Central memory CD8-positive, alpha-beta T cell (primary cell): Measurements from ENCODE around the gene MRAP2.
"Not testable (repeated sequence)": the region's sequence is repeated elsewhere in the genome, so short reads cannot be mapped to it uniquely, and the experiment has no call there.

Experiments used
- ATAC-seq: fragments of 150-1000 bp; cut with Tn5 transposase; replicated peaks from 2 replicates; pipeline ENCODE4 v1.10.0; 2022; ENCODE audit warnings: mild to moderate bottlenecking, moderate FRiP score, moderate number of reproducible peaks; ENCODE audit not compliant: poor library complexity, severe bottlenecking; ENCODE audit errors: extremely low read depth
- DNase-seq, 2 donors: peaks; one replicate each; pipeline ENCODE4 v3.0.0; 2021; ENCODE audit warnings: low spot score in 2 of 2
- H3K27ac Mint-ChIP-seq: one replicate; pipeline ENCODE4 v1.8.0; 2022; ENCODE audit warnings: low read depth, mild to moderate bottlenecking, moderate library complexity, mixed read lengths
- H3K27me3 Mint-ChIP-seq: one replicate; pipeline ENCODE4 v1.8.0; 2022; ENCODE audit warnings: mixed read lengths
- H3K36me3 Mint-ChIP-seq: one replicate; pipeline ENCODE4 v1.8.0; 2022; ENCODE audit warnings: mild to moderate bottlenecking, moderate library complexity, mixed read lengths; ENCODE audit not compliant: insufficient read depth
- H3K4me1 Mint-ChIP-seq: one replicate; pipeline ENCODE4 v1.8.0; 2022; ENCODE audit warnings: mixed read lengths
- H3K4me3 Mint-ChIP-seq: one replicate; pipeline ENCODE4 v1.8.0; 2022; ENCODE audit warnings: mild to moderate bottlenecking, moderate library complexity, mixed read lengths
- H3K9me3 Mint-ChIP-seq: one replicate; pipeline ENCODE4 v1.8.0; 2022; ENCODE audit warnings: mixed read lengths

The MRAP2 gene

DNA sequence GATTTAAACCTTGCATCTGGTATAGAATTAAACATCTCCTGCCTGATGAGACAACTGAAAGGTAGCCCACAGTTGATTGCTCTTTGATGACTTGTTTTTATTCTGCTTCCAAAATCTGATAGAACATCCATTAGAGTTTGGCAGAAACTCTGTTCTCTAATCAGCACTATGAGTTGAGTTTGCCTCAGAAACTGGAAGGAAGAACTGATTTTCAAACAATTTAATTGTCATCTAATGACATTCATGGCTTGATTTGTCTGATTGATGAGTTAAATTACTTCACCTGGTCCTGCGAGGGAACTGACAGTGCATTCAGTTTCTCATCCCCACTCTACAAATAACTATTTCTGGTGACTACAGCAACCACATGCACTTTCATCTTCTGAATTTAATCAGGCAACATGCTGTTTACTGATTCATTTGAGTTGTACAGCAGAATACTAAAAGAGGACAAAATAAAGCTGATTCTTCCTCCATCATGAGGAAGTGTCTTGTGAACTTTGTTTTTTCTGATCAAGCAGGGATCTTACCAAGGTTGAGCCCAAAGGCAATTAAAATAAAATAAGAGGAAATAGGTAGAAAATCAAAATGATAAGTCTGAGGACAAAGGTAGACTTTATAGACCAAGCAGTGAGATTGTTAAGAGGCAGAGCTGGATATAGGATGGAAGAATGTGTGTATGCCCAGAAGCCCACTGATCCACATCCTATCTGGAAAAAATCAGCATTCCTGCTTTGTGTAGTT lies 15.7 kb upstream of the MRAP2 start:
- ATAC-seq (no peak), DNase-seq (no peak)
- no peaks in the 10 kb centered on the region for H3K27me3 Mint-ChIP-seq
- no peak overlapping the region for H3K4me3 Mint-ChIP-seq
- H3K36me3 Mint-ChIP-seq, result no peaks in the 10 kb centered on the region
- no peak overlapping the region for H3K27ac Mint-ChIP-seq
- H3K4me1 Mint-ChIP-seq, result no peaks in the 10 kb centered on the region
- H3K9me3 Mint-ChIP-seq, result no peaks in the 10 kb centered on the region

DNA sequence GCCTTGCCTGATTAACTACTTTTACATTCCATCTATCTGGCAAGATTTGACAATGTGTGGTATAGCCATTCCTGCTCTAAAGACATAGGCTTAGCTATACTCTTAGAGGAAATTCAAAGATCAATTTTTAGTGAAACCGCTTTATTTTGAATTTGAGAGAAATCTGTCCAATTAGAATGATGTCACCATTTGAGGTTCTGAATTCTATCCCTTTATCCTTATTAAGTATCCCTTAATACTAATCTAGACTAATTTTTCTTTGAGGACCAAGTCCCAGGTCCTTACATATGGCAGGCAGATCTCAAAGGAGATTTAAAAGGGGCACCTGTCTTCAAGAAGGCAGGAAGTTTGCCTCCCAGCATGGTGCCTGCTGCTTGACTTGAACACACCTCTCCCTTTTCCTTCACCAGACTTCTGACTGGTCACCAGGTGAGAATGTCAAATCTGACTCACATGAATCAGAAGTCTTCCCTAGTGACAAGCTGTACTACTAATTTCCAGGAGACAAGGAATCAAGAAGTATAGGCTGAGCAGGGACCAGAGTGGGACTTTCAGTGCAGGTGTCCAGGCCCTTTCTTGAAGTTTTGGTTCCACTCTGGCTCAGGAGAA lies 15.0 kb upstream of the MRAP2 start:
- Mint-ChIP-seq H3K27me3 (no peaks in the 10 kb centered on the region), H3K9me3 (no peaks in the 10 kb centered on the region), H3K36me3 (no peaks in the 10 kb centered on the region), H3K4me1 (no peaks in the 10 kb centered on the region), H3K27ac (no peak overlapping the region), H3K4me3 (no peak overlapping the region)
- DNase-seq (no peak), ATAC-seq (no peak)

DNA sequence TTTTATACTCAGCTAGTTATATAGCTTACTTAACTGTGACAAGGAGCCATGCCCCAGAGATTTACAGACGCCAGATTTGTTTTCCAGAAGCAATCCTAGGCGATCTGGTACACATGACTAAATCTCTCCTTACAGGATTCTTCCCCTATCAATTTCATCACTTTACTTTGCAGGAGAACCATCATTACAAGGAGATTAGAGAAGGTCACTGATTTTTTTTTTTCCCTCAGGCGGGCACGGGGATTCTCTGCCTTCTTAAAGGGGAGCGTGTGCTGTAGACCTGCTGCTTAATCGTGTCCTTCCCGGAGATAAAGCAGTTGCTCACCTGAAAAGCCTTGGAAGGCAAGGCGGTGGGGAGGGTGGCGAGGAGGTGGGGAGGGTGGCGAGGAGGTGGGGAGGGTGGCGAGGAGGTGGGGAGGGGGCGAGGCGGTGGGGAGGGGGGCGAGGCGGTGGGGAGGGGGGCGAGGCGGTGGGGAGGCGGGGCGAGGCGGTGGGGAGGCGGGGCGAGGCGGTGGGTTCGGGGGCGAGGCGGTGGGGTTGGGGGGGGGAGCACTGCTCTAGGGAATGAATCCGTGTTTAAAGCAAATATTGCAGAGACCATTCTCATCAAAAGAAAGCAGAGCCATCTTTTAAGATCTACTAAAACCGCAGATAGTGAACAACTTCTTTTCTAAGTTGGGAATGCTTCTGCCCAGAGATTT lies 14.3 kb upstream of the MRAP2 start:
- Mint-ChIP-seq H3K9me3 (no peaks in the 10 kb centered on the region), H3K27ac (no peak overlapping the region), H3K4me1 (no peaks in the 10 kb centered on the region), H3K27me3 (no peaks in the 10 kb centered on the region), H3K36me3 (no peaks in the 10 kb centered on the region), H3K4me3 (no peak overlapping the region)
- no peak for DNase-seq
- ATAC-seq, result no peak

DNA sequence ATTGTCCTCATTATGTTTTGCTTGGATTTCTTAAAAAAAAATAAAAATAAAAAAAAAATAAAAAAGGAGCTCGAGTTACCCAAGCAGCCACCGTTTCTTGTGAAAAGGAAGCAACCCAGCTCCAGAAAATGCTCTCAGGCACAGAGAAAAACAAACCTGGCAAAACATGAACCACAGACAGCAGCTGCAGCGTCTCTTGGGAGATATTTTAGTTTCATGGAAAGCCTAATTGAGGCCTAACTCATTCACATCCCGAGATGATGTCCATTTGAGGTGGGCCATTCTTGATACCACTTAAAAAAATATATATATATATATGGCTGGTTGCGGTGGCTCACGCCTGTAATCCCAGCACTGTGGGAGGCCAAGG lies 13.7 kb upstream of the MRAP2 start:
- H3K4me3 Mint-ChIP-seq, result no peak overlapping the region
- no peaks in the 10 kb centered on the region for H3K9me3 Mint-ChIP-seq
- H3K36me3 Mint-ChIP-seq, result no peaks in the 10 kb centered on the region
- no peaks in the 10 kb centered on the region for H3K4me1 Mint-ChIP-seq
- ATAC-seq, result no peak
- DNase-seq, result no peak
- no peak overlapping the region for H3K27ac Mint-ChIP-seq
- no peaks in the 10 kb centered on the region for H3K27me3 Mint-ChIP-seq

DNA sequence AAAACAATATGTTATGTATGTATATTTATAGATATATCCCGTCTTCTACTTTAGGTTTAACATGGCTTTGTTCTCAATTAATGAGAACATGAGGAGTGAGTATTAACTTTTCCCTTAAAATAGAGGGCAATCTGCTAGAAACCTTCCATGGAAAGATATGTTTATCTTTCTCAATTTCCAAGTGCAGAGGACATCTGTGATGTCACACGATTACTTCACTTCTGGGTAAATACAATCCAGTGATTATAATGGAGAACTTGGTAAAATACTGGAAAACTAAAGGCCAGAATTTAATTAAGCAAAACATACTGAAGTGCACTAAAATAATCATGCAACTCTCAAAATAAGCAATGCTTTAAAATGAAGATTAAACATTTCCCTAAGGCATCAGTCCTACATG lies 11.9 kb upstream of the MRAP2 start:
- no peak for ATAC-seq
- H3K36me3 Mint-ChIP-seq, result no peaks in the 10 kb centered on the region
- no peak for DNase-seq
- H3K27ac Mint-ChIP-seq, result no peak overlapping the region
- peaks cover 5% of the 10 kb centered on the region for H3K9me3 Mint-ChIP-seq
- H3K4me3 Mint-ChIP-seq, result no peak overlapping the region
- H3K4me1 Mint-ChIP-seq, result no peaks in the 10 kb centered on the region
- H3K27me3 Mint-ChIP-seq, result no peaks in the 10 kb centered on the region

DNA sequence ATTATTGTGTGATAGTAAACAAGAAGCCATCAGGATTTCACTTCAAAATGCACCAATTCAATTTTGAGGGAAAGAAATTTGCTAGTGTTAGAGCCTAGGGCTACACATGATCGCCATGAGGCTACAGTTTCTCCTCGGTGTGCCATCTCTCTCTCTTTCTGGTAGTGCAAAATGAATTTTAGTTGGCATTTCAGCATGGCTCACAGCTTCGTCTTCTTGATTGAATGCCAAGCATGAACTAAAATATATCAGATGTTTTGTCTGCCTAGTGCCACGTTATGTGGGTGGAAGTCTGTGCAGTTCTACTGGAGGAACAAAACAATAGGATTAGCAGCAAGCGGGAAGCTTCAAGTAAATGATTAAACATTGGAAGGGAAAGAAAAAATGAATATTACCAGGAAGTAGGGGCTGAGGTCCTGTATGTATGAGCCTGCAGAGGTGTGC lies 6.8 kb upstream of the MRAP2 start:
- no peak for DNase-seq
- ATAC-seq, result no peak
- Mint-ChIP-seq H3K27ac (no peak overlapping the region), H3K9me3 (peaks cover 5% of the 10 kb centered on the region), H3K4me1 (no peaks in the 10 kb centered on the region), H3K27me3 (peaks cover 16% of the 10 kb centered on the region), H3K36me3 (no peaks in the 10 kb centered on the region), H3K4me3 (no peak overlapping the region)

DNA sequence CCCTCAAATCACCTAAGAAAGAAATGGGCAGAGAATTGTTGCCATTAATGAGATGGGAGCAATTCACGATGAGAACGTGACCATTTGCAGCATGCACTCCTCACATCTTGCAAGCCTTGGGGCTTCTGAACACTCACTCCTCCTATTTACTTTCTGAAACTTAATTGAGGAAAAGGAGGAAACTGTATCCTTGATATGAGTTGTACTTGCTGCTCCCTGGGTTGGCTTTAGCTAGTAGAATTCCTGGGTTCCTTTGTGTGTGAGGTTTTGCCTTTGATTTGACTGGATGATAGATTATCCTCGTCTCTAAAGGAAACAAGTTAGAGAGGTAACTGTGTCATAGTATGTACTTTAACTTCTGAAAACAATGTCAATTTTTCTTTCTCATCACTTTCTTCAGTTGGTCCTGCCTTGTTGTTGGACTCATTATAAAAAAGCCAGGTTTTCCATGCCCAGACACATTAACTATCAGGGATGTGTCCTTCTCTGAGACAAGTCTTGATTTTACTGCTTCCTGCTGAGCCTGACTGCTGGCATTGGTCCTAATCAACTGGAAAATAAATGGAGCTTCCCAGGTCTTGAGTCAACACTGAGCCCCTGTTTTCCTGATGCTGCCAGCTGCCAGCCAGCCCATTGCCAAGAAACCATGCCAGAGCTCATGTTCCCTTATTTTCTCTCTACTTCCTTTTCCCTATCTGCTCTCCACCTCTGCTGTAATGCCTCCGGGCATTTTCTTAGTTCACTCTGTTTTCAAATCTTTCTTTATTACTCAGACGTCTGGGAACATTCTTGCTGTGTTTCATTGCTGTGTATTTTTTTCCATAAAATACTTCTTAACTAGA lies 6.0 kb upstream of the MRAP2 start:
- Mint-ChIP-seq H3K4me1 (no peaks in the 10 kb centered on the region), H3K27ac (no peak overlapping the region), H3K27me3 (peaks cover 24% of the 10 kb centered on the region), H3K4me3 (no peak overlapping the region), H3K9me3 (peaks cover 5% of the 10 kb centered on the region), H3K36me3 (no peaks in the 10 kb centered on the region)
- no peak for ATAC-seq
- DNase-seq, result no peak

DNA sequence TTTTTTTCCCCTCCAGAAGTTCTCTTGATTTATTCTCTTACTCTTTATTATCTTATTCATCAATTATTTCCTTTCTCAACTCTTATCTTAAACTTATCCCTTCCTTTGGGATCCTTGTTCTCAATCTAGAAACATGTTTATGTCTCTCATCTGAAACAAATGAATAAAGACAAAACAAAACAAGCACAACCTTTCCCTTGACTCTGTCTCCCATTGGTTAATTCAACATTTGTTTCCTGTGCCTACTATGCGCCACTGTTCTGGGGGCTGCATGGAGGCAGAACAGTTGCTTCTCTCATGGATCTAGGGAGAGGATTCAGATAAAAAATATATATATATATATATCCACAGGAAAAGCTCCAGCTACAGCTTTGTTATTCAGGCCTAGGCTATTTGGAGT lies 5.2 kb upstream of the MRAP2 start:
- no peaks in the 10 kb centered on the region for H3K36me3 Mint-ChIP-seq
- H3K27ac Mint-ChIP-seq, result no peak overlapping the region
- H3K4me3 Mint-ChIP-seq, result no peak overlapping the region
- DNase-seq (no peak), ATAC-seq (no peak)
- H3K9me3 Mint-ChIP-seq, result peaks cover 5% of the 10 kb centered on the region
- peaks cover 32% of the 10 kb centered on the region for H3K27me3 Mint-ChIP-seq
- H3K4me1 Mint-ChIP-seq, result no peaks in the 10 kb centered on the region

DNA sequence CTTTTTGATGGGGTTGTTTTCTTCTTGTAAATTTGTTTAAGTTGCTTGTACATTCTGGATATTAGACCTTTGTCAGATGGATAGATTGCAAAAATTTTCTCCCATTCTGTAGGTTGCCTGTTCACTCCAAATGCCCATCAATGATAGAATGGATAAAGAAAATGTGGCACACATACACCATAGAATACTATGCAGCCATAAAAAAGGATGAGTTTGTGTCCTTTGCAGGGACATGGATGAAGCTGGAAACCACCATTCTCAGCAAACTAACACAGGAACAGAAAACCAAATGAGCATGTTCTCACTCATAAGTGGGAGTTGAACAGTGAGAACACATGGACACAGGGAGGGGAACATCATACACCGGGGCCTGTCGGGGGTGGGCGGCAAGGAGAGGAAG lies 1.6 kb upstream of the MRAP2 start:
- not testable (repeated sequence) for H3K9me3 Mint-ChIP-seq, DNase-seq, H3K27ac Mint-ChIP-seq, ATAC-seq, H3K4me3 Mint-ChIP-seq, H3K4me1 Mint-ChIP-seq, H3K36me3 Mint-ChIP-seq
- H3K27me3 Mint-ChIP-seq, result peaks cover 61% of the 10 kb centered on the region

DNA sequence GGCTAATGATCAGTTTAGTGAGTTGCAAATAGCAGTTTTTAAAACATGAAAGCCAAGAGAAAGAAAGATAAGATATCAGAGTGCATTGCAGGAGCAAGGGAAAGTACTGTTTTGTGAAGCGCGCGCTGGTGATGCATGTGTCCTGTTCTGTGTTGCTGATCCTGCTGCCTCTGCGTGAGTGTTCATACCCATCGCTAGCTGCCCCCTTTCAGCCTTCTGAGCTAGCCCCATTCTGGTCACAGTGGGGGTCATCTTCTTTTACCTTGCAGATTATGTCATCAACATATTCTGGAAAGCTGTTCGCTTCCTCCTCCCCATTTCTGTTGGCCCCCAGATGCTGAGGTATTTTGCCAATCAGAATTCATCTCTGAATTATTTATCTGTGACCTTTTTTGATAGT lies 1.9 kb downstream of the MRAP2 start:
- Mint-ChIP-seq H3K9me3 (no peaks in the 10 kb centered on the region), H3K36me3 (peaks cover 1% of the 10 kb centered on the region), H3K4me1 (no peaks in the 10 kb centered on the region), H3K27ac (no peak overlapping the region), H3K27me3 (peaks cover 80% of the 10 kb centered on the region), H3K4me3 (no peak overlapping the region)
- ATAC-seq (no peak), DNase-seq (no peak)

DNA sequence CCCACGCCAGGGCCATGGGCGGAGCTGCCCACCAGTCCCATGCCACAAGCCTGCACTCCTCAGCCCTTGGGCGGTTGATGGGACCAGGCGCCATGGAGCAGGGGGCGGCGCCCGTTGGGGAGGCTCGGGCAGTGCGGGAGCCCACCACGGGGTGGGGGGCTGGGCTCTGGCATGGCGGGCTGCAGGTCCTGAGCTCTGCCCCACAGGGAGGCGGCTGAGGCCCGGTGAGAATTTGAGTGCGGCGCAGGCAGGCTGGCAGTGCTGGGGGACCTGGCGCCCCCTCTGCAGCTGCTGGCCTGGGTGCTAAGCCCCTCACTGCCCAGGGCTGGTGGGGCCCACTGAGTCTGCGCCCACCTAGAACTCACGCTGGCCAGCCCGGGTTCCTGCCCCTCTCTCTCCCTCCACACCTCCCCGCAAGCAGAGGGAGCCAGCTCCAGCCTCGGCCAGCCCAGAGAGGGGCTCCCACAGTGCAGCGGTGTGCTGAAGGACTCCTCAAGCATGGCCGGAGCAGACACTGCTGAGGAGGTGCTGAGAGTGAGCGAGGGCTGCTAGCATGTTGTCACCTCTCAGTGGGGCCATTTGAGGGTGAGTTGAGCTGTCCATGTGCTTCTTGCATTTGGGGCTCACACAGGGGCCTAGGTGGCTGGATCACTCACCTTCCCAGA lies 4.0 kb downstream of the MRAP2 start:
- DNase-seq (no peak), ATAC-seq (no peak)
- Mint-ChIP-seq H3K4me3 (no peak overlapping the region), H3K36me3 (peaks cover 1% of the 10 kb centered on the region), H3K4me1 (no peaks in the 10 kb centered on the region), H3K9me3 (no peaks in the 10 kb centered on the region), H3K27me3 (peaks cover 79% of the 10 kb centered on the region), H3K27ac (no peak overlapping the region)

DNA sequence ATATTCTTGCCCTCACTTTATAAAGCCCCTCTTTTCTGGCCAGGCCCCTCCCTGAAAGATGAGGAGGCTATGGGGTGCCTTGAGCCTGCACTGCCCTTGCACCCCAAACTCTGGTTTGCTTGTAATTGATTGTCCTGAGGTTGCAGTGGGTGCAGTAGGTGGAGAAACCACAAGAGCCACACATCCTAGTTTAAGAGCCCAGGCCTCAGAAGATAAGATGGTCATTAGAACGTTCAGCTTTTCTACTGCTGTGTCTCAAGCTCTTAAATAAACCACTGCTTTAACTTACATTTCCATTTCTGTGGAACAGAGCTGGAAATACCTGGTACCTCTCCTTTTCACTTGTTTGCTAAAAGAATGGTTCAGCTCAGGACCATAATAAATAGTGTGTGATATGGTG lies 9.0 kb downstream of the MRAP2 start:
- Mint-ChIP-seq H3K27ac (no peak overlapping the region), H3K4me1 (no peaks in the 10 kb centered on the region), H3K9me3 (no peaks in the 10 kb centered on the region), H3K36me3 (peaks cover 1% of the 10 kb centered on the region), H3K27me3 (peaks cover 64% of the 10 kb centered on the region), H3K4me3 (no peak overlapping the region)
- no peak for ATAC-seq
- no peak for DNase-seq
